HG03558 (cell line): ENCODE measurements around the gene ELL.

Experiments
- ATAC-seq: cut with Tn5 transposase; IDR thresholded peaks from one replicate; pipeline ENCODE4 v1.9.1; 2021; ENCODE audit warnings: moderate number of reproducible peaks; ENCODE audit not compliant: unreplicated experiment; ENCODE audit errors: extremely low read depth

The ELL gene

DNA sequence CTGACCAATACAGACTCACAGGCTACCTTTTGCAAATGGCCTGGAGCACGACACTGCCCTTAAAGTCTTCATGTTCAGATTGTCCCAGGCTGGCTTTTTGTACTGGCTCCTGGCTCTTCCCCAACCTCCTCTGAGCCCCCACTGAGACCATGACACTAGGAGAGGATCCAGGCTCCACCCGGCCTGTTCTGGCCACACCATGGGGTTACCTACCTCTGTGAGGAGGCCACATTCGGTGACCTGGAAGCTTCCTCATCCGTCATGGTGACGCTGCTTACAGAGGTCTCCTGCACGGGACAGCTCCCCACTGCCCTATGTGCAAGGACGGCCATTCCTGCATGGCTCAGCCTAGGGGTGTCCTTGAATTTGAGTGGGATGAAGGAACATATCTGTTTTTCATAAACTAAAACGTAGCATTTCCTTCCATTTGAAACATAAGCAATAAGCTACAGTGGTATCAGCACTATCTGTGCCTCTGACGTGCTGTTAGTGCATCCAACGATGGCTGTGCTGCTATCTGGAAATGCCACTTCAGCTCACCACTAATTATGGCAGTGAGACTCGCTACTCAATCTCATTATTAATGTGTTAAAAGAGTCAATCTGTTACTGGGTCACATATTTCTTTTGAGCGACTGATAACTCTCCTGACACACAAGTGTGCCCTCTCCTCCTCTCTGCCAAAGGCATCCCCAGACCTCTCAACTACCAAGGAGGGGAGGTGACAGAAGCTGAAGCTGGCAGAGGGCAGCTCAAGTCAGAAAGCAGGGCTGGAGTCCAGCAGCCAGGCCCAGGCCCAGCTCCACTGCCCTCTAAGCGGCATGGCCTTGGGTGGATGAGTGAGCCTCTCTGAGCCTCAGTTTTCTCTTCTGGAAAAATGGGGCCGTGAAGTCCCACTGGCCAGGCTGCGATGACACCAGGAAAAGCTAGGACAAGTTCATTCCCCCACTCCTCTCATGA, 29.6 kb downstream of the ELL start:
- ATAC-seq, result no peak

DNA sequence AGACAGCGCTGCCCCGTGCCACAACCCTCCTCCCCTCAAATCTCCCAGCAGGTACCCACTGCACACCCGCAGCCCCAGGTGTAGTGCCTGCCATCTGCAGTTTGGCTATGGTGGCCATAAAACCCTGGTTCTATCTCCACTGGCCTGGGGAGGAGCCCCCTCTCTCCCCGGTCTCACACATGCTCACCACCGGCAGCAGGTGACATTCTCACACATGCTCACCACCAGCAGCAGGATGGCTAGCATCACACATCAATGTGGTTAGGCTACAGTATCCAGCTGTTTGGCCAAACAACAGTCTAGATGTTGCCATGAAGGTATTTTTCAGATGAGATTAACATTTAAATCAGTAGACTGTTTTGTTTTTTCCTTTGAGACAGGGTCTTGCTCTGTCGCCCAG, 31.1 kb downstream of the ELL start:
- ATAC-seq, result no peak

DNA sequence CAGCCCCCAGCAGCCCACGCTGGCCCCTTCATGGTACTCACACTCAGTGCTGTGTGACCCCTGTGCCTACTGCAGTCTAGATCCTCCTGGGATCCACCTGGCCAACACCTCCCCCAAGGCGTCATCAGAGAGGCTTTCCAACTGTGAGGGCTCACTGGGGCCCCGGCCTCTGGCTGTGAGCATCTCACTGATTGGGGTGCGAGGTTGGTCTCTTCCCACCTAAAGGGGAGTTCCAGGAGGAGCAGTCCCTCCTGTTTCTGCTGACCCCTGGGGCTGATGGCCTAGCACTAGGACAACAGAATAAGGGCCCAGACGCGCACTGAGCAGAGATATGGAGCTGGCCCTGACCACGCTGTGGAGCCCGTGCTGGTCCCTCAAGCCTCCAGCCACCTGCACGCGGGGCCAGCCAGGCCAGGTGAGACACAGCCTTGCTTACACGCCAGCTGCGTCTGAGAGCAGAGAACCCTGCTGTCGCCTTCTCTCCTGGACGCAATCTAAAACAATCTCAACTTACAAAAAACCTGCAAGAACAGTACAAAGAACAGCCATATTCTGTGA, 32.2 kb downstream of the ELL start:
- ATAC-seq, result no peak

DNA sequence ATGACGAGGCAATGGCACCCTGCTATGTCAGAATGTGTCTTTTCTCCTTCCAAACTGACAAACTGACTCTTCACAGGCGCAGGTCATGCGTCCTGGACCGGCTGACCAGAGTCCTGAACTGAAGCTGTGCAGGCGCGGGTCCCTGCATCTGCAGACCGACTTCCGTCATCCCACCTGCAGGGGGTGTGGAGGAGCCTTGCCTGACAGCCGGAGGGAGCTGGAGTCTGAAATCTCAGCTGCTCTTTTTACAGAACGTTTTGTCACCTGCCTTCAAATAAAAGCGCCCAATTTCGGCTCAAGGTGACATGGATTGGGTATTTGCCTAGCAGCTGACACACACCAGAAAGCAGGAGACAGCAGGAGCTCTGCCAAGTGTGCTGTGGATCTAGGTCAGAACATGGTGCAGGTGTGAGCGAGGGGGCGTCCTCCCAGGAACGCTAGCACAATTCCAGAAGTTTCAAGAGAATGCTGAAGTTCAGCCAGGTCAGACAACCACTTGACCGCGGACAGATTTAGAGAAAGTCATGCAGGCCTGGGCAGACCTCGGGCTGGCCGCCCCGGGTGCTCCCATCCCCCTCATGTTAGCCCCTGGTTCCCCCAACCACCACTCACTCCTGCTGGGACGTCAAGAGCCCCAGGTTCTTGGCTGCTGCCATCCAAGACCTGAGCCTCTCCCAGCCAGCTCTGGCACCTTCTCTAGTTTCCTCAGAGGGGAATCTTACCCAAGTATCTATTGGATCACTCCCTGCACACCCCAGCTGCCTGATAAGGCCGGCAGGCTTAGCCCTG, 32.8 kb downstream of the ELL start:
- no peak for ATAC-seq

DNA sequence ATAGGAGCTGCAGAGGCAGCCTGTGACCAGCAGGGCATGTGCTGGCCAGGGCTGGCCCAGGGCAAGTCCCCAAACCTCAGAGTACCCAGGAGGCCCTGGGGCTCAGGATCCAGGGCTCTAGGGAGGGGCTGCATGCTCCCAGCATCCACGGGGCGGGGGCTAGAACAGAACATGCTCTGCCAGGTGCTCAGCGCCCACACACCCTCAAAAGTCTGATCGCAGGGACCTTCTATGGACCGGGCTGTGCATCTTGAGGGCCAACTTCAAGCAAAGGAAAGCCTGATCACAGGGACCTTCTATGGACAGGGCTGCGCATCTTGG, 33.5 kb downstream of the ELL start:
- ATAC-seq, result no peak

DNA sequence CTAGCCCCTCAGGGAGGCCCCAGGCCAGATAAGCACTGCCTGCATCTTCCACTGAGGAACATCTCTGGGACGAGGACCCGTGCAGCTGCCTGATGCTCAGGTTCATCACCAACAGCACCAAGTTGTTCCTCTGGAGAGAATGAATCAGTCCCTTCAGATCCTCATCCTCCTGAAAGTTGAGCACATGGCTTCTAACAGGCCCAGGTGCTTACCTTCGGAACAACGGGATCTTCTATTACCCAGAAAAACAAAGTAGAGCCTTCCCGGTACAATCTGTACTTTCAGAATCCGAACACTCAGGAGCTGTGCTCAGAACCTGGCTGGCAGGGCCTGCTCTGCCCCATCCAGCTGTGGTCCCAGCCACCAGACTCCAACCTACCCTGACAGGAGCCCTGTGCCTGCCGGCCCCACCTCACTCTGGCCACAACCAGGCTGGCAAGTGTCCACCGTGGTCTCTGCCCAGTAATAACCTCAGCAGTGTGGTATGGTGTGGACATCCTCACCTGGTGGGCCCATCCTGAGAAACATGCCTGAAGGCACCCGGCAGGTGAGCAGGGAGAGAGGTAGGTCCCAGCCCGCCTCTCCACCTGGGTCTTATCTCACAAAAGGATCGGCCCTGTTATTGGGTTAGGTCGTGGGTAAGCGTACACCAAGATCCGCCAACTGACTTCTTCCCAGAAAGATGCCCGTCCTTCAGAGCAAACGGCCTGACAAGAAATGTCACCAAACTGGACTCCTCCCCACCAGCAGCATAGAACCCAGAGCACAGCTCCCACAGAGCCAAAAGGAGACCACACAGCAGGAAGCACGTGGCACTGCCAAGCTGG, 34.1 kb downstream of the ELL start:
- ATAC-seq, result no peak

DNA sequence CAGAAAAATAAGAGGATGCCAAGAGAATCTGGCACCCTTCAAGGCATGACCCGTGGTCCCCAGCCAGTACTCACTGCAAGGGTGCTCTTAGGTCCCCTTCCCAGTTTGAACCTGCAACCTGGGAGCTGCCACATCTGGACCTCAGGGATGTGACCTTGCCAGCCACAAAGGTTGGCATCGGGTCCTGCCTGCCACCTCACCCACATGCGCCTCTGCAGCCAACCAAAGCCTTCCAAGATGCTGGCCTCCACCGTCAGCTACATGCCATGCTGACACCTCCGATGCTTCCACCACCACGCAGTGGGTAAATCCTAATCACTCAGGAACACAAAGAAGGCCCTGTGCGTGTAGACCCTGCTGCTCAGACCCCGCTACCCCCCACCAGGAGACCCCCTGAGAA, 35.1 kb downstream of the ELL start:
- no peak for ATAC-seq

DNA sequence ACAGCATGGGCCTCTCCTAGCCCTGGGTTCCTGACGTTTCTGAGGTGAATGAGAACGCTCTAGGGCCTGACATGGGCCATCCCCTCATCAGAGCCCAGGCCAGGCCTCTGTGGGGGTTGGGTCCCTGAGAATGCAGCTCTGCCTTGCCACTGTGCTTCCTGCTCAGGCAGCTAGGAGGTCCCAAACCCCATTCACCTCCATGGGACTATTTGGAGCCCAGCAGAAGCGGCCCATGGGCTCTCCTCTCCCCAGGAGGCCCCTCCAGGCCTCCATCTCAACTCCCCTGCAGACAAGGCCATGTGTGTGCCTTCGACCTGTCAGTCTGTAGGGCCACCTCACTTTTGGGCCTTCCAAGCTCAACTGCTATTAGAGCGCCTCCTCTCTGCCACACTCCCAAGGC, 36.9 kb downstream of the ELL start:
- ATAC-seq, result no peak

DNA sequence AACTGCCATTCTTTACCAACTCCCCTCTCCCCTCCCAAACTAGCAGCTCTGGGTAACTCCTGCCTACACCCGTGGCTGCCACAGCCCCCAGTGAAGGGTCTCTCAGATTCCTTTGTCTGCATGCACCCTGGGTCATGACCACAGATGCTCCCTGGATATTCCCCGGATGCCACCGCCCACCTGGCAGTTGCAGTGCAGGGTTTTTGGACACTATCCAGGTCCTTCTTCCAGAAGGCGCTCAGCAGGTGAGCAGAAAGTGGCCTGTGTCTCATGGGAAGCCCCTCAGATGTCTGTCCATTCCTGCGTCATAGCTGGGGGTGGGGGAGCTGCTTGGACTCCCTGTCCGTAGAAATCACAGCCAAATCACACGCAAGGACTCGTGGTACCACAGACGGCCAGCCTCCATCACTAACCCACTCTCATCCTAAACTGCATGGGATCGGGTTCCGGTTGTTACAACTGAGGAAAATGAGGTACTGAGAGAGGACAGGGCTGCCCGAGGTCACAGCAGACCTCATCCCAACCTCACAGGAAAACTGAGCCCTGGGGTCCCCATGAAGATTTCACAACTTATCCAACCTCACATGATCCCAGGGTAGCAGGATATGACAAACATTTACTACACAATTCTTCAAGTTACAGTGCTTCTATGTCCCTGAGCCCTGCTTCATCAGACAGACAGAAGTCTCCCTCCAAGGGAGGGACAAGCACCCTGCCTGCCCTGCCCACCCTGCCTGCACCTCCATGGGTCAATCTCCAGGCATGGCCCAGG, 38.6 kb downstream of the ELL start:
- ATAC-seq, result no peak

DNA sequence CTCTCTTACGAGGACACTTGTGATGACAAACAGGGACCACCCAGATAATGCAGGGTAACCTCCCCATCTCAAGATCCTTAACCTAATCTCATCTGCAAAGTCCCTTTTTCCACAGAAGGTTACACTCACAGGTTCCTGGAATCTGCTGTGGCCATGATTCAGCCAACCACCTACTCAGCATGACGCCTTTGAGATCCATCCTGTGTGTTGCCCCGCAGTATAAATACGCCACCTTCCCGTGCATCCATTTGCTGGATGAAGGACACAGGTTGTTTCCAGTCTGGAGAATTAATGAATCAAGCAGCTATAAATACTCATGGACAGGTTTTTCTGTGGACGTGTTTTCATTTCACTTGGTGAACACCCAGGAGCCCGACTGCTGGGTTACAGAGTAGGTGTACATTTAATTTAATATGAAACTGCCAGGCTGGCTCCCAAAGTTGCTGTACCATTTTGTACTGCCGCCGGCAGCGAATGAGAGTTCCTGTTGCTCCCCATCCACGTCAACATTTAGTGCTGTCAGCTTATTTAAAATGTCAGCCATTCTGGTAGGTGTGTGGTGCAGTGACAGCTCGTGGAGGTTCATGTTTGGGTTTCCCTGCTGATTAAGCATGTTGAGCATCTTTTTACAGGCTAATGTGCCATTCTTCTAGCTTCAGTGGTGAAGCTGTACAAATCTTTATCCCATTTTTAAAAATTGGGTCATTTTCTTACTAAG, 40.2 kb downstream of the ELL start:
- ATAC-seq, result no peak

DNA sequence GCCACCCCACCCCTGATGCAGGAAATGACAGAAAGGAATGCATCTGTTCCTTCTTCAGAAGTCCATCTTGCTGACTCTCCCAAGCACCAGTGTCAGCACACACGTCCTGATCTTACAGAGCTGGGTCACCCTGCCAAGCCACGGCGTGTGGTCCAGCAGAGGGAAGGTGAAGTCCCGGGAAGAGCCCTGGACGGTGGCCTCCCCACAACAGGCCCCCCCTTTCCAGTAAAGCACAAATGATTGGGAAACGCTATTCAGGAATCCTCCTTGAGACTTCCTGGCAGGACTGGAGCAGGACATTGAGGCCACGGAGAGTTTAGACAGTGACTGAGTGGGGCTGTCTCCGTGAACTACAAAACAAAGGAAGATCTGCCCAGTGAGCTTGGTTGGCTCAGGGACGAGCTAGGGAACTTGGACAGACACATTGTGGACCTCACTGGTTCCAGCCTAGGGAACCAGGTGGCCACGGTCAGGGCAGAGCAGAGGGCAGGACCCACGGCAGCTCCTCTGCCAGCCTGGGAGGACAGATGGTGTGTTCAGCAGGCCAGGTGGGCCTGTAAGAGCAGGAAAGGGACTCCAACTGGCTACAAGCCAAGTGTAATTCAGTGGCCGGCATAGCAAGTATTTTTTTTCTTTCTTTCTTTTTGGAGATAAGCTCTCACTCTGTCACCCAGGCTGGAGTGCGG, 41.7 kb downstream of the ELL start:
- ATAC-seq, result no peak

DNA sequence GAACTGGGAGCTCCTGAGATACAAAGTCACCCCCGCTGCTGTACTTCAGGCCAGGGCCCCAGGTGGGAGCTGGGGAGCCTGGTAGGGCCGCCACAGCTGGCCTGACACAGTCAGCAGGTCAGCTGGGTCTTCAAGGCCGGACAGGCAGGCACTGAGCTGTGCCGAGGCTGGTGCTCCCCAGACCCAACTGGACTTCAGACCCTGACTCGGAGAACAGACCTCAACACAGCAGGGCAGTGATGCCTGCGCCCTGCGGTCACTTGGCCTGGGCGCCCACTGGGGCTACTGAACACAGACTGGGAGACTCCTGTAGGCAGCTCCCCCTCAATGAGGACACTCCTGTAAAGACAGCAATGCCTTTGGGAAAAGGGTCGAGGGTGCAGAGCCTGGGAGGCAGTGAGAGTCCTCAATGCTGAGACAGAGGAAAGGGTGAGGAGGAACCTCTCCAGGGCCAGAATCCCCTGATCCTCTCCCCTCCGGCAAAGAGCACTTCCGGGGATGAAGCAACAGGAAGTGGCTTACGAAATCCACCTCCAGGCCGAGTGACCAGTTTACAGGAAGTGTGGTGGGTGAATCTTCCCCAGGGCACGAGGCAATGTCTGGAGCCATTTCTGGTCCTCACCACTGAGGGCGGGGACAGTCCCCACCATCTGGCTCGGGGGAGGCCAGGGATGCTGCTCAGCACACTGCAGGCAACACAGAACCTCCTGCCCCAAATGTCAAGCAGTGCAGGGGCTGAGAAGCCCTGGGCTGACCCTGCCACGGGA, 43.1 kb downstream of the ELL start:
- no peak for ATAC-seq

DNA sequence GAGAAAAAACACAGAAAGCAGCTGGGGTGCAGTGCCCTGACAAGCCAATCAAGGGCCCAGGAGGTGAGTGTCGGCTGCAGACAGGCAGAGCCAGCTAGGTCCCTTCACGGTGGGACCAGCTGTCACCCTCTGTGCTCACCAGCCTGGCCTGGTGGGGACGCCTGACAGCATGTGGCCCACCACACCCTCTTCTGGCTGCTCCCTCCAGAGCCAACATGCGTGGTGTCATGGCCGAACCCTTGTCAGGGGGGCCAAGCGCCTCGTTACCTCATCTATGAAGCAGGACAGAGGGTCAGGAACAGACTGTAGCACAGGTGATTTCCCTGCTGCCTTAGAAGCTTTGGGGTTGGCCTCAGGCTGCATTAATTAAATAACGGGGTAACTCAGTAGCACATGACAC, 43.9 kb downstream of the ELL start:
- ATAC-seq, result no peak

DNA sequence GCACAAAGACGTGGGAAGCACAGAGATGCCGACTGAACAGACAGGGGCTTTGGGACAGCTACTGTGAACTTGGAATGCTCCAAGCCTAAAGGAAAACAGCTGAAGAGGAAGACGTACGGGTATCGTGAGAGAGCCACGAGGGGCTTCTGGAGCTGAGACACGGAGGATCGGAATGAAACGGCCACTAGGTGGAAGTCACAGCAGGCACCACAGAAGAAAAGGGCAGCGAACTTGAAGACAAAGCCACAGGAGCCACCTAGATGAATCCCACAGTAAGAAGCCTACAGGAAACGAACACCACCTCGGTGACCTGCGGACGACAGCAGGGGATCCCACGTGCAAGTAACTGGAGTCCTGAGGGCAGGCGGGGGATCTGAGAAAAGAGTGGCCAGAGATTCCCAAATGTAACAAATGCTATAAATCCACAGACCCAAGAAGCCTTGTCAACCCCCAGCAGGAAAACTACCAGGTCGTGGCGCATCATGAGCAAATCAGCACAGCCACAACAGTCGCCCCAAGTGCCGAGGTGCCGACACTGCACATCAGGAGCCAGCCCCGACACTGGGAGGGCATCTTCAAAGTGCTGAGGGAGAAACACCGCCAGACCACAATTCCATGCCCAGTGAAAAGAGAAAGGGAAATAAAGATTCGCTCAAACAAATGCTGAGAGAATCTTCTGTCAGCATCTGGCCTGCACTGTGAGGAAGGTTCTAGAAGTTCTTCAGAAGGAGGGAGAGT, 44.7 kb downstream of the ELL start:
- ATAC-seq, result no peak

DNA sequence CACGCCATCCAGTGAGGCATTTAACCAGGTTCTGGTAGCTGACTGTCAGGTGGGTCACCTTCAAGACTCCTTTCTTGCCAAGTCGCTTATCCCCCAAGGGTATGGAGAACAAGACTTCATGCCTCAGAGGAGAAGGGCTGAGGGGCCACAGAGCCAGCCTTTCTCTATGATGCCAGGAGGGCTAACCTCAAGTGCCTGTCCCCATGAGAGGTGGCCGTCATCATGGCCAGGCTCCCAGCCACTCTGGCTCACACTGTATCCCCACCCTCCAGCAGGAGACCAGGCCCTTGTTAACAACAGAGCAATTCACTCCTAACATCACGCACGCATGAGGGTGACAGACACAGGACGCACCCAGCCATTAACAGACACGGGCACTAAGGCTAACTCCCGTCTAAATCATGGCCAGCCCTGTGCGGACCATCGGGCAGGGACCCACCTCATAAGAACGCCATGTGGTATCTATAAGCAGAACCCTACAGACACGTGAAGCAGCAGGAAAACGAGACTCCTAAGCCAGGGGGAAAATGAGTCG, 45.3 kb downstream of the ELL start:
- no peak for ATAC-seq

DNA sequence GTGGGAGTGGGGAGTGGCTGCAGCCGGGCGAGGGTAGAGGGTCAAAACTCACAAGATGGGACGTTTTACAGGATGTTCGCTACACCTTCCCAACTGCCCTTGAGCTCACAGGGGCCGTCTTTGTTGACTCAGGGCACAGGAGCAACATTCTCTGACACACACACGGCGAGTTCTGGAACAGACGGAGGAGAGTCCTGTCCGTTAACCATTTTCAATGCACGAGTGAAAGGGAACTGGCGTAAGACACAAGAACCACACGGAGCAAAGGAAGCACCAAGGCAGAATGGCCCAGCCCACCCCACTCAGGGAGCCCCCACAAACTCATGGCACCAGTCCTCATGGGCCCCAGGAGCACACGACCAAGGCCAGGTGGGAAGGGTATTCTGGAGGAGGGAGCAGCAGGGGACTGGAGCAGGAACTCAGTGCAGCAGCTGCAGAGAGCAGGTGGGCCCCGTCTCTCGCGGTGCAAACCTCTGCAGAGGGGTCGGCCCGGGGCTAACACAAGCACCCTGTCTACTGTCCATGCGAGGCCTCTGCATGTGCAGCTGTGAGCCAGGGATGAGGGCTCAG, 46.0 kb downstream of the ELL start:
- no peak for ATAC-seq
